ENCODE results near the gene SERINC5. TPM values are rescaled to one million over a fixed set of nuclear protein-coding genes. Genes with fewer than 3 reads are reported as not detected.
"Not testable (repeated sequence)": the region's sequence is repeated elsewhere in the genome, so short reads cannot be mapped to it uniquely, and the experiment has no call there.

Gene SERINC5
- total and polyA plus RNA-seq, 4 donors = 6.2 to 84.5 (median 23.9) TPM

DNA sequence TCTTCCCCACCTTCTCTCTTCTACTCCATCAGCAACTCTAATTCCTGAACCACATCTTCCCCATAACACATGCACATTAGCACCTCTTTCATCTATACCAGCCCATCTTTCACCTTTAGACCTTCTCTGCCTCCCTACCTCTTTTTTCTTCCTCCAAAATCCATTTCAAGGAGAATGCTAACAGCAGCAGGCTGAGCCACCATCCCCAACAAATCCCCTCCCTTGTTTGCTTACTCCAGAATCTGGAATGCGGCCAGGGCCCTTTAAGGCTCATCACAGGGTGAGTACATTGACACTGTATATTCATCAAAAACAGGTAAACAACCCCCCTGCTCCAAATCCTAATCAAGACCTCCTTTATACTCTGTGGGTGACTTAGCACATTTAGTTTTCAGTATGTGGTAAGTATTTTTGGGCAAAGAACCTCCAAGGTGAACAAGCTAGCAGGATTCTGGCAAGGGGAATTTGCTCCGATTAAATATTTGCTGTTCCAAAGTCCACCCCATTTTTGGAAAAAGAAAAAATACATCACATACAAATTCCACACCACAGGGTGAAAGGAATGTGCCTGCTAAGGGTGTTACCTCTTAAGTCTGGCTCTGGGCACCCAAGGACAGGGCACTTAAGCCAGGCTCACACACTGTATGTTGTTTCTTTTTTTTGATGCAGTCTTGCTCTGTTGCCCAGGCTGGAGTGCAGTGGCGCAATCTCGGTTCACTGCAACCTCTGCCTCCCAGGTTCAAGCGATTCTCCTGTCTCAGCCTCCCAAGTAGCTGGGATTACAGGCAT lies 71.4 kb downstream of the SERINC5 start:
- 63 to 68% methylated on average over 5 of the region's 5 CpGs for WGBS, 2 donors
- peak in 1 of 3 donors; percentile 50 for DNase-seq

GRCh38 chr5:80183728-80184234 lies 72.1 kb downstream of the SERINC5 start:
- H3K9ac ChIP-seq (ENCODE audit: insufficient read depth in 1 of 2, low read length in 2 of 2) = peak overlapping the region in 1 of 2 donors; percentile 1
- H3K27ac ChIP-seq (ENCODE audit: low read depth in 1 of 2, low read length in 1 of 2); H3K4me3 ChIP-seq; DNase-seq; H3K27me3 ChIP-seq (ENCODE audit: control insufficient read depth in 3 of 3, insufficient read depth in 3 of 3, low read length in 2 of 3); H3K9me3 ChIP-seq (ENCODE audit: control insufficient read depth in 4 of 4, insufficient read depth in 3 of 4, low read length in 3 of 4); H3K36me3 ChIP-seq (ENCODE audit: control insufficient read depth in 4 of 4, insufficient read depth in 4 of 4, low read length in 4 of 4); ATAC-seq (ENCODE audit: insufficient read depth, low FRiP score): not testable (repeated sequence)
- peaks cover 12 to 41% (median 21%) of the 10 kb centered on the region in 5 donors for H3K4me1 ChIP-seq (ENCODE audit: control insufficient read depth in 5 of 5, insufficient read depth in 5 of 5, low read length in 5 of 5)
- 60 to 75% methylated on average over 8 to 10 of the region's 10 CpGs for WGBS, 2 donors

More for the DNA sequence above, 71.4 kb downstream of the SERINC5 start:
- peak overlapping the region in 1 of 2 donors; percentile 1 for H3K9ac ChIP-seq (ENCODE audit: insufficient read depth in 1 of 2, low read length in 2 of 2)
- no peak overlapping the region for H3K27ac ChIP-seq (ENCODE audit: low read depth in 1 of 2, low read length in 1 of 2)
- no peaks in the 10 kb centered on the region for H3K27me3 ChIP-seq (ENCODE audit: control insufficient read depth in 3 of 3, insufficient read depth in 3 of 3, low read length in 2 of 3)
- peaks cover 15 to 44% (median 21%) of the 10 kb centered on the region in 5 donors for H3K4me1 ChIP-seq (ENCODE audit: control insufficient read depth in 5 of 5, insufficient read depth in 5 of 5, low read length in 5 of 5)
- H3K4me3 ChIP-seq = no peak overlapping the region
- ATAC-seq (ENCODE audit: insufficient read depth, low FRiP score) = peak; percentile 32
- peaks cover 0 to 4% (median 0%) of the 10 kb centered on the region in 4 donors for H3K36me3 ChIP-seq (ENCODE audit: control insufficient read depth in 4 of 4, insufficient read depth in 4 of 4, low read length in 4 of 4)
- no peaks in the 10 kb centered on the region for H3K9me3 ChIP-seq (ENCODE audit: control insufficient read depth in 4 of 4, insufficient read depth in 3 of 4, low read length in 3 of 4)
- TF ChIP-seq, protein P1, sequence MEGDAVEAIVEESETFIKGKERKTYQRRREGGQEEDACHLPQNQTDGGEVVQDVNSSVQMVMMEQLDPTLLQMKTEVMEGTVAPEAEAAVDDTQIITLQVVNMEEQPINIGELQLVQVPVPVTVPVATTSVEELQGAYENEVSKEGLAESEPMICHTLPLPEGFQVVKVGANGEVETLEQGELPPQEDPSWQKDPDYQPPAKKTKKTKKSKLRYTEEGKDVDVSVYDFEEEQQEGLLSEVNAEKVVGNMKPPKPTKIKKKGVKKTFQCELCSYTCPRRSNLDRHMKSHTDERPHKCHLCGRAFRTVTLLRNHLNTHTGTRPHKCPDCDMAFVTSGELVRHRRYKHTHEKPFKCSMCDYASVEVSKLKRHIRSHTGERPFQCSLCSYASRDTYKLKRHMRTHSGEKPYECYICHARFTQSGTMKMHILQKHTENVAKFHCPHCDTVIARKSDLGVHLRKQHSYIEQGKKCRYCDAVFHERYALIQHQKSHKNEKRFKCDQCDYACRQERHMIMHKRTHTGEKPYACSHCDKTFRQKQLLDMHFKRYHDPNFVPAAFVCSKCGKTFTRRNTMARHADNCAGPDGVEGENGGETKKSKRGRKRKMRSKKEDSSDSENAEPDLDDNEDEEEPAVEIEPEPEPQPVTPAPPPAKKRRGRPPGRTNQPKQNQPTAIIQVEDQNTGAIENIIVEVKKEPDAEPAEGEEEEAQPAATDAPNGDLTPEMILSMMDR (IDR thresholded peaks at IDR 0.05; ENCODE audit: control extremely low read depth, extremely low read depth) = no peak

GRCh38 chr5:80182809-80183580 lies 72.9 kb downstream of the SERINC5 start:
- Histone ChIP-seq H3K9me3 (ENCODE audit: control insufficient read depth in 4 of 4, insufficient read depth in 3 of 4, low read length in 3 of 4) (no peaks in the 10 kb centered on the region), H3K36me3 (ENCODE audit: control insufficient read depth in 4 of 4, insufficient read depth in 4 of 4, low read length in 4 of 4) (peaks cover 0 to 4% (median 0%) of the 10 kb centered on the region in 4 donors), H3K27ac (ENCODE audit: low read depth in 1 of 2, low read length in 1 of 2) (peak overlapping the region in 1 of 2 donors; percentile 72), H3K9ac (ENCODE audit: insufficient read depth in 1 of 2, low read length in 2 of 2) (no peak overlapping the region), H3K4me1 (ENCODE audit: control insufficient read depth in 5 of 5, insufficient read depth in 5 of 5, low read length in 5 of 5) (peaks cover 9 to 41% (median 21%) of the 10 kb centered on the region in 5 donors), H3K27me3 (ENCODE audit: control insufficient read depth in 3 of 3, insufficient read depth in 3 of 3, low read length in 2 of 3) (no peaks in the 10 kb centered on the region), H3K4me3 (no peak overlapping the region)
- WGBS, 2 donors = 46 to 68% methylated on average over 7 of the region's 7 CpGs
- DNase-seq = no peak
- TF ChIP-seq, protein P1 (IDR thresholded peaks at IDR 0.05; ENCODE audit: control extremely low read depth, extremely low read depth) = no peak
- ATAC-seq (ENCODE audit: insufficient read depth, low FRiP score) = no peak

All from lung (tissue), 12 donors.